GM12872 (cell line): ENCODE data around the gene ETNK2.
A peak's percentile ranks its signal among the peaks of the same experiment; 100 is the strongest.

ENCODE experiments used
- CTCF ChIP-seq: IDR thresholded peaks from 3 replicates; pipeline ENCODE4 v1.5.1; 2011; ENCODE audit warnings: low read depth, mild to moderate bottlenecking, low read length, moderate library complexity; ENCODE audit not compliant: insufficient read depth

ETNK2 gene

GRCh38 chr1:204132718-204133117, 19.1 kb downstream of the ETNK2 start:
- no peak for TF ChIP-seq CTCF

- TF ChIP-seq CTCF: no peak
These were observed 19.9 kb downstream of the ETNK2 start for GRCh38 chr1:204131978-204132377.

- no peak for TF ChIP-seq CTCF
These were observed 20.6 kb downstream of the ETNK2 start for GRCh38 chr1:204130981-204131892.

DNA sequence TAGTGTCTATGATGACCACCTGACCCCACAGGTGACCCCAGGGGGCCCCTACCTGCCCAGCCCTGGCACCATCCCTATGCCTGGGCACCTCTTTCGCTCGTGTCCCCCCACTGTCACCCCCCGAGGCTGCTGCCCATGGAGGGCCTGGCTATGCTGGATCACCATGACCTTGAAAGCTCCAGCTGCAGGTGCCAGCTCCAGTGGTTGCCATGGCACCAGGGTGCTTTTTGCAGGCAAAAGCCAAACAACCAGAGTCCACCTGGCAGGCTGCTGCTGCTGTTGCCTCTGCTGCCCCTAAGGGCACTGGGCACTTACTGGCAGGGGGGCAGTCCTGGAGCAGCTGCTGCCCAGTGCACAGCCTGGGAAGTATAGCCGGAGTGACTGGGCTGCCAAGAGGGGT, 21.7 kb downstream of the ETNK2 start:
- TF ChIP-seq CTCF: no peak

GRCh38 chr1:204128964-204129896, 22.6 kb downstream of the ETNK2 start:
- TF ChIP-seq CTCF: peak; percentile 89

DNA sequence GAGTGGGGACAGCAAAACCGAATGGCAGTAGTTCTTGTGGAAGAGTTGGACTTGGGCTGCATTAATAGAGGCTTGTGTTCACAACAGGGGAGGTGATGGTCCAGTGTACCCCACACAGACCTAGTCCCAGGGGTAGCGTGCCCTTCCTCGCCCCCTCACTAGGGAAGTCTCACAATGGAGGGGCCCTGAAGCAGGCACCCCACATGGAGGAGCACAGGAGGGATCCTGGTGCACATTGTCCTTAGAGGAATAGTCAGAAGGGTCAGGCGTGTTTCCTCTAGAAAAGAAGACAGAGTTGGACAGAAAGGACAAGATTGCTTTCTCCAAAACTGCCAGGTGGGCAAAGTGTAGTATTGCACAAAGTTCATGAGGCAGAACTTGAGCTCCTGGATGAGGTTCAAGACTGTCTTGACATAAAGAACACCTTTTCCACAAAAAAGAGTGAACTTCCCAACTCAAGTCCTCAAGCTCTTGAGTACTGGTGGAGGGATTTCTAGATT, 23.3 kb downstream of the ETNK2 start:
- TF ChIP-seq CTCF: no peak; the same call in 2 of the 3 replicates
